GM12892 (cell line): ENCODE data around the gene RIOK3.
"Not testable (repeated sequence)": the region's sequence is repeated elsewhere in the genome, so short reads cannot be mapped to it uniquely, and the experiment has no call there.

Source experiments
- DNase-seq: peaks from one replicate; pipeline ENCODE4 v3.0.0; 2011; ENCODE audit not compliant: insufficient read length
- FAIRE-seq: peaks from 2 replicates; lab custom pipeline; 2011; peaks lifted over from hg19 to GRCh38; lab: Jason Lieb, UNC
- POLR2A ChIP-seq: IDR thresholded peaks from 2 replicates; pipeline ENCODE4 v1.6.1; 2011; ENCODE audit warnings: low read depth, low read length, control low read depth
- POLR2AphosphoS5 ChIP-seq: IDR thresholded peaks from 2 replicates; pipeline ENCODE4 v1.6.1; 2011; ENCODE audit warnings: low read depth, low read length, control low read depth
- TAF1 ChIP-seq: IDR thresholded peaks from 2 replicates; pipeline ENCODE4 v1.6.1; 2011; ENCODE audit warnings: low read depth, mild to moderate bottlenecking, control low read depth, low read length, borderline replicate concordance

RIOK3 gene

DNA sequence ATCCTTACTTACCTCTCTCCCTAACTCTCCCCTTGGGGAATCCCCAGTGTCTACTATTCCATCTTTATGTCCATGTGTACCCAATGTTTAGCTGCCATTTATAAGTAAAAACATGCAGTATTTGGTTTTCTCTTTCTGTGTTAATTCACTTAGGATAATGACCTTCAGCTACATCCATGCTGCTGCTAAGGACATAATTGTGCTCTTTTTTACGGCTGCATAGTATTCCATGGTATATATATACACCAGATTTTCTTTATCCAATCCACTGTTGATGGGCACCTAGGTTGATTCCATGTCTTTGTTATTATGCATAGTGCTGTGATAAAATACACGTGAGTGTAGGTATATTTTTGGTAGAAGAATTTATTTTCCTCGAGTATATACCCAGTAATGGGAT lies 24.3 kb upstream of the RIOK3 start:
- TF ChIP-seq TAF1 (no peak), POLR2AphosphoS5 (no peak), POLR2A (no peak)
- FAIRE-seq (no peak), DNase-seq (no peak)

DNA sequence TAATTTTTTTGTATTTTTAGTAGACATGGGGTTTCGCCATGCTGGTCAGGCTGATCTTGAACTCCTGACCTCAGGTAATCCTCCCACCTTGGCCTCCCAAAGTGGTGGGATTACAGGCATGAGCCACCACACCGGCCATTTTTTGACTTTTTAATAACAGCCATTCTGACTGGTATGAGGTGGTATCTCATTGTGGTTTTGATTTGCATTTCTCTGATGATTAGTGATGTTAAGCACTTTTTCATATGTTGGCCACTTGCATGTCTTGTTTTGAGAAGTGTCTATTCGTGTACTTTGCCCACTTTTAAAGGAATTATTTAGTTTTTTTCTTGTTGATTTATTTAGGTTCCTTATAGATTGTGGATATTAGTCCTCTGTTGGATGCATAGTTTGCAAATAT lies 23.5 kb upstream of the RIOK3 start:
- FAIRE-seq, DNase-seq: not testable (repeated sequence)

DNA sequence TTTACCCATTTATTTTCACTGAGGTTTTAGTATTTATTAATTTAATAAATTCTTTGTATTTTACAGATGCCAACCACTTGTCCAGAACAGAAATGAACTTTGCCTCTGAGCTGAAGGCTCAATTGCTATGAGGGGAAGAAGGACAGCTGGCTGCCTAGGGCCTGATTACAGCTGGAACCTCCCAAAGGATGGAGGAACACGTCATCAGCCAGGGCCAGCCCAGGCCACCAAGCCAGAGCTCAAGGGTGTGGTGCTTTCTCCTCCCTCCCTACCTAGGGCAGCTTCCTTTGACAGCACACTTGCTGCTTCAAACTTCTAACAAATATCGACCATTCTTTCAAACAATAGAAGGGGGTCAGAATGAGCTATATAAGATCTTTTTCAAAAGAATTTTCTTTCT lies 19.7 kb upstream of the RIOK3 start:
- FAIRE-seq, result no peak
- TF ChIP-seq POLR2A (no peak), TAF1 (no peak), POLR2AphosphoS5 (no peak)

DNA sequence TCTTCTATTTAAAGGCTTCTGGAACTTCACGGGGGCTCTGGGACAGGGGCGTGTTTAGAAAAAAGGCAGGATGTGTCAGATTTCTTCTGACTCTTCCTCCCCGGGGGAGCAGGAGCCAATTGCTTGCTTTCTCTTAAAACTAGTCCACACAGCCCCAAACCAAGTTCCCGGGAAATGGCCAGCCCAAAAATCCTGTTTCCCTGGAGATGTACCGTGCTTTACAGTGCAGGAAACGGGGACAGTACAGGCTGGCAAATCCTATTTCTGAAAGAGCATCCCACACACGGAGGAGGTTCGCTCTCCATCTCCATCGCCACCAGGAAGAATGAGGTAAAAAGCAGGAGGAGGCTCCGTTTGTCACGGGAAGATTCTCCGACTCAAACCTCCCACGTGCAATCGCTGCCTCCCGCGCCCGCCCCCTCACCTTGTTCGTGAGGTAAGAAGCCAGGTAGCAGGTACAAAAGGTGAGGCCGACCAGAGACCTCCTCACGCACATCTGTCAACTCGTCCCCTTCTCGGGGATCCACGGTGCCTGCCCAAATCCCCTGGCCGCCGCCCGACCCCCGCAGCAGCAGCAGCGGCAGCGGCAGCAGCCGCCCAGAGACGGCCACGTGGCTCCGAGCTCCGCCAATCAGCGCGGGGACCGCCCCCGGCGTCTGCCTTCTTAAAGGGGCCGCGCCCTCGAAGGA lies 15.6 kb upstream of the RIOK3 start:
- peak; percentile 89 for FAIRE-seq
- TF ChIP-seq POLR2A (peak; percentile 59; the same call in 1 of the 2 replicates), POLR2AphosphoS5 (0 out of 2 replicates have a peak, but pooled peaks have one; percentile 18), TAF1 (no peak)
- peak; percentile 75 for DNase-seq

More for the DNA sequence above, 19.7 kb upstream of the RIOK3 start:
- DNase-seq, result no peak

DNA sequence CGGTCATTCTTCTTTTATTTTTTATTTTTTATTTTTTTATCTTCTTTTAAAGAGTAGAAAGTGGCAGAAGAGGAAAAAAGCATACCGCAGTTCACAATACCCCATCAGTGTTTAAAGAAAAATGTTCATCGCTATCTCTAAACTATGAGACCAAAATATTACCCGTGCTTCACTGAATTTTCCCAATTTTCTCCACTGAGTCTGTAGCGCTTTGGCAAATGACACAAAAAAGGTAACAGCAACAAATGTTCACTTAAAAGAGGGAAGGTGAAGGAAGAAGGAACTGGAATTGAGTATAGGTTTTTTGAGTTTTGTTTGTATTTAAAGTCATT lies 15.1 kb upstream of the RIOK3 start:
- no peak for FAIRE-seq
- TF ChIP-seq POLR2AphosphoS5 (no peak), POLR2A (no peak), TAF1 (no peak)

DNA sequence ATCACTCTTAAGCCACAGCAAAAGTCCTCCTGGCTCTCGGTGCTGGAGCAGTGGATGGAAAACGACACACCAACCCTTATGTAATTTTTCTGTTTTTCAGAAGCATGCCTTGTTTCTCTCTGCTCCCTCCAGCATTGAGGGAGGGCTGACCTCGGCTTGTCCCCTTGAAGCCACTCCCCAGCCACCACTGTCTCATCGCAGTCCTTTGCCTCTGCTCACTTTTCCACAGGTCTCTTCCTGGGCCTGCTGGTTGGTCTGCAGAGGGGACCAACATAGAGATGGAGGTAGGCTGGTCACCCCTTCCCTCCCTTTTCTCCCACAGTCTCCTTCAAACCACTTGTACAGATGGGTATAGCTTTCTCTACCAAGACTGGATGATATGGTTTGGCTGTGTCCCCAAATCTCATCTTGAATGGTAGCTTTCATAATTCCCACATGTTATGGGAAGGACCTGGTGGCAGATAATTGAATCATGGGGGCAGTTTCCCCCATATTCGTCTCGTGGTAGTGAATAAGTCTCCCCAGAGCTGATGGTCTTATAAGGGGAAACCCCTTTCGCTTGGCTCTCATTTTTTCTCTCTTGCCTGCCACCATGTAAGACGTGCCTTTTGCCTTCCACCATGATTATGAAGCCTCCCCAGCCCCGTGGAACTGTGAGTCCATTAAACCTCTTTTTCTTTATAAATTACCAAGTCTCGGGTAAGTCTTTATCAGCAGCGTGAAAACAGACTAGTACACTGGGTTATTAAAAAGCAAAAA lies 14.3 kb upstream of the RIOK3 start:
- DNase-seq (no peak), FAIRE-seq (peak; percentile 87)
- TF ChIP-seq POLR2AphosphoS5 (no peak), TAF1 (no peak), POLR2A (no peak)

More for the DNA sequence above, 15.1 kb upstream of the RIOK3 start:
- DNase-seq, result no peak

DNA sequence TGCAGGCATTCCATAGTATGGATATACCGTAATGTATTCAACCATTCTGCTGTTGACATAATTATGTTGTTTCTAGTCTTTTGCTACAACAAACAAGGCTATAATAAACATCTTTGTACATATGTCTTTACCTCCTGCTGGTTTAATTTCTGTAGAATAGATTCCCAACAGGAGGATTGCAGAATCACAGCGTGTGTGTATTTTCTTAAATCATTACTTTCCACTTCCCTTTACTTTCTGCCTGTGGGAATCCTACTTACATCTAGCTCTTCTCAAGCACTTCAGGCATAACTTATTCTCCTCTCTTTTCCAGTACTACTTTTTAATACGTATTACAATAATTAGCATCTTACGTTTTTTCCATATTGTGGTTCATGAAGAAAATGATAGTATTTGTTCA lies 13.0 kb upstream of the RIOK3 start:
- DNase-seq (no peak), FAIRE-seq (no peak)
- TF ChIP-seq POLR2AphosphoS5, result no peak
- TF ChIP-seq TAF1, result no peak
- TF ChIP-seq POLR2A, result no peak

DNA sequence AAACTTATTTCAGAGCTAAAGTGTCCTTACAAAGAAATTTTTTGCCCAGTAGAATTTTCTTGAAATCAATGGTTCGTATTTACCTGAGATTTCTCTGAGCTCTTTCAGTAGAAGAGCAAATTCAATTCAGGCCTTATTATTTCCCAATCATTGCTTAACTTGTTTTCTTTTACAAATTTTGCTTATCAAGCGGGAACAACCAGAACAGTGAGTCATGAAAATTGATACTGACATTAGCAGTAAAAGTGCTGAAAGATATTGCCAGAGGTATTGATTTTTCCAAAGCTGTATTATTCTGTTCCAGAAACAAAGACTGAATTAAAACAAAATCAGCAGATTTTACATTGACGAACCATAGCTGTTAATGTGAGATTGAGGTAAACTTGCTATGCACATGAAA lies 10.1 kb upstream of the RIOK3 start:
- FAIRE-seq (no peak), DNase-seq (no peak)
- no peak for TF ChIP-seq TAF1

DNA sequence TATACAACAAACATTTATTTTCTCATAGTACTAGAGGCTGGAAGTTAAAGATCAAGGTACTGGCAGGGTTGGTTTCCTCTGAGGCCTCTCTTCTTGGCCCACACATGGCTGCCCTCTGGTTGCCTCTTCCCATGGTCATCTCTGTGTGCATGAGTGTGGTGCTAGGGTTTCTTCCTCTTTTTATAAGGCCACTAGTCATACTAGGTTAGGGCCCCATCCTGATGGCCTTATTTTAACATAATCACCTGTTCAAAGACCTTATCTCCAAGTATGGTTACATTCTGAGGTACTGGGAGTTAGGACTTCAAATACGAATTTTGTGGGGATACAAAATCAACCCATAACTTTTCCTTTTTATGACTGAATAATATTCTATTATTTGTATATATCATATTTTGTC lies 4.8 kb upstream of the RIOK3 start:
- DNase-seq, result no peak
- TF ChIP-seq POLR2AphosphoS5 (no peak), TAF1 (no peak), POLR2A (no peak)
- FAIRE-seq, result peak; percentile 42

DNA sequence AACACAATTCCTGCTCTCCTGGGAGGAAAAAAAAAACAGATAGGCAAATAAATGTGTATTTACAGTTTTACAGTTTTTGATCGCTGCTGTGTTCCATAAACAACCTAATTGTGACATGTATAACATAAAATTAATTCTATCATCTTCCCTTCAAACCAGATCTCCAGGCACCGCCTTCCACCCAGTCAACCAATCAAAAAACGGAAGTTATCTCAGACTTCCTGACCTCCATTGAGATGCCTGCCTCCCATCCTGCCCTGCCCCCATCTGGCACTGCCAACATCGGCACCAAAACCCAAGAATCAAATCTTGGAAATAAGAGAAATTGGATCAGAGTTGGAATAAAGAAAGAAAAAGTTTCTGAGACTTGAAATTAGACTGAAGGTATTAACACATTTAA lies 3.1 kb upstream of the RIOK3 start:
- FAIRE-seq, result no peak
- TF ChIP-seq TAF1, result no peak
- no peak for TF ChIP-seq POLR2A
- no peak for TF ChIP-seq POLR2AphosphoS5

DNA sequence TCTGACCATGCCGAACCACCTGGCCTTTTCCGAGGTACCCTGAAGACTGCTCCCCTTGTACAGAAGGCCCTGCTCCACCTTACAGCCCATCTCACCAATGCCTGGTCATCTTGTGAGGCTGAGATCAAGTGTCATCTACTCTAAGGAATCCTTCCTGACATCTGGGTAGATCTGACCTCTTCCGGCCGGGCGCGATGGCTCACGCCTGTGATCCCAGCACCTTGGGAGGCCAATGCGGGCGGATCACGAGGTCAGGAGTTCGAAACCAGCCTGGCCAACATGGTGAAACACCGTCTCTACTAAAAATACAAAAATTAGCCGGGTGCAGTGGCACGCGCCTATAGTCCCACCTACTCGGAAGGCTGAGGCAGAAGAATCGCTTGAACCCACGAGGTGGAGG lies 2.1 kb upstream of the RIOK3 start:
- DNase-seq, result no peak
- TF ChIP-seq POLR2A, result no peak
- TF ChIP-seq POLR2AphosphoS5, result no peak
- no peak for TF ChIP-seq TAF1
- FAIRE-seq, result no peak

More for the DNA sequence above, 3.1 kb upstream of the RIOK3 start:
- DNase-seq, result no peak

DNA sequence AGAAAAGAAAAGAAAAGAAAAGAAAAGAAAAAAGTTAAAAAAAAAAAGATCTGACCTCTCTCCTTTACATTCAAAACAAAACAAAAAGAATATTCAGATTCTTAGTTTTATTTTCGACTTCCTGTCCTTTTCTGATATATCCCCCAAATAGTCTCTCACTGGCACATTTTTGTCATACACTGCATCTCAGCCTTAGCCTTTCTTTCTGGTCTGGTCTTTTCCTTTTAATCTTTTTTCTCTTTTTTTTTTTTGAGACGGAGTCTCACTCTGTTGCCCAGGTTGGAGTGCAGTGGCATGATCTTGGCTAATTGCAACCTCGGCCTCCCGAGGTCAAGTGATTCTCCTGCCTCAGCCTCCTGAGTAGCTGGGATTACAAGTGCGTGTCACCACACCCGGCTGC lies 1.6 kb upstream of the RIOK3 start:
- TF ChIP-seq POLR2A (no peak), POLR2AphosphoS5 (no peak), TAF1 (no peak)
- DNase-seq (no peak), FAIRE-seq (peak; percentile 62)

DNA sequence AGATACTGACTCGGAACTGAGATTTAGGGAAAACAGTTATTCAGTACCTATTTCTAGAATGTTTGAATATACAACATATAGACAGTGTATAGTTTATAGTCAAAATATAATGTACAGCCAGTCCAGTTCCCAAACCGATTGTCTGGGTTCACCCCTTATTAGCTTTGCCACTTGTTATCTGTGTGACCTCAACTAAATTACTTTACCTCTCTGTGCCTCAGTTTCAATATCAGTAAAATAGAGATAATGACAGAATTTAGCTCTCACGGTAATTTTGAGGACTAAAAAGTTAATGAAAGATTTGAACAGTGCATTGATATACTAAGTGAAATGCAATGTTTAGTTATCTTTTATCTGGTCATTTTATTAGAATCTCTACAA lies 750 bp upstream of the RIOK3 start:
- no peak for TF ChIP-seq POLR2AphosphoS5
- TF ChIP-seq POLR2A, result no peak
- no peak for TF ChIP-seq TAF1
- FAIRE-seq, result no peak
- DNase-seq, result no peak
